ENCODE measurements around the gene FAIM2.
"Not testable (repeated sequence)": the region's sequence is repeated elsewhere in the genome, so short reads cannot be mapped to it uniquely, and the experiment has no call there.

Gene FAIM2

GRCh38 chr12:49893753-49894750 is 9.6 kb downstream of the FAIM2 start:
- FAIRE-seq, result no peak

GRCh38 chr12:49892732-49893317 is 10.9 kb downstream of the FAIM2 start:
- FAIRE-seq, result no peak

- no peak for FAIRE-seq
Observed at GRCh38 chr12:49892084-49892731, 11.5 kb downstream of the FAIM2 start.

- FAIRE-seq, result no peak
Observed at GRCh38 chr12:49891476-49891875, 12.2 kb downstream of the FAIM2 start.

- no peak for FAIRE-seq
Observed at GRCh38 chr12:49891012-49891411, 12.7 kb downstream of the FAIM2 start.

GRCh38 chr12:49890096-49890461 is 13.6 kb downstream of the FAIM2 start:
- FAIRE-seq, result no peak

GRCh38 chr12:49889361-49890095 is 14.2 kb downstream of the FAIM2 start:
- no peak for FAIRE-seq

- no peak for FAIRE-seq
Observed at GRCh38 chr12:49888461-49889151, 15.1 kb downstream of the FAIM2 start.

- no peak for FAIRE-seq
Observed at GRCh38 chr12:49887536-49888401, 15.9 kb downstream of the FAIM2 start.

GRCh38 chr12:49887091-49887490 is 16.6 kb downstream of the FAIM2 start:
- no peak for FAIRE-seq

GRCh38 chr12:49885663-49886461 is 17.8 kb downstream of the FAIM2 start:
- no peak for FAIRE-seq

- FAIRE-seq, result no peak
Observed at GRCh38 chr12:49885118-49885517, 18.6 kb downstream of the FAIM2 start.

GRCh38 chr12:49882851-49883464 is 20.7 kb downstream of the FAIM2 start:
- FAIRE-seq, result no peak

- no peak for FAIRE-seq
Observed at GRCh38 chr12:49882248-49882850, 21.4 kb downstream of the FAIM2 start.

GRCh38 chr12:49881415-49882247 is 22.1 kb downstream of the FAIM2 start:
- no peak for FAIRE-seq

GRCh38 chr12:49880756-49881414 is 22.8 kb downstream of the FAIM2 start:
- FAIRE-seq, result no peak

GRCh38 chr12:49879065-49879464 is 24.6 kb downstream of the FAIM2 start:
- not testable (repeated sequence) for FAIRE-seq

GRCh38 chr12:49878021-49878420 is 25.7 kb downstream of the FAIM2 start:
- no peak for FAIRE-seq
